ENCODE data around the gene TMEM147. TPM values are rescaled to one million over a fixed set of nuclear protein-coding genes. Genes with fewer than 3 reads are reported as not detected.

Gene TMEM147
- total and polyA plus RNA-seq, 2 of the 13 experiments (the other 11 are each of a cell fraction or from before 2014, with no cell fraction given) = 141 to 176 TPM

DNA sequence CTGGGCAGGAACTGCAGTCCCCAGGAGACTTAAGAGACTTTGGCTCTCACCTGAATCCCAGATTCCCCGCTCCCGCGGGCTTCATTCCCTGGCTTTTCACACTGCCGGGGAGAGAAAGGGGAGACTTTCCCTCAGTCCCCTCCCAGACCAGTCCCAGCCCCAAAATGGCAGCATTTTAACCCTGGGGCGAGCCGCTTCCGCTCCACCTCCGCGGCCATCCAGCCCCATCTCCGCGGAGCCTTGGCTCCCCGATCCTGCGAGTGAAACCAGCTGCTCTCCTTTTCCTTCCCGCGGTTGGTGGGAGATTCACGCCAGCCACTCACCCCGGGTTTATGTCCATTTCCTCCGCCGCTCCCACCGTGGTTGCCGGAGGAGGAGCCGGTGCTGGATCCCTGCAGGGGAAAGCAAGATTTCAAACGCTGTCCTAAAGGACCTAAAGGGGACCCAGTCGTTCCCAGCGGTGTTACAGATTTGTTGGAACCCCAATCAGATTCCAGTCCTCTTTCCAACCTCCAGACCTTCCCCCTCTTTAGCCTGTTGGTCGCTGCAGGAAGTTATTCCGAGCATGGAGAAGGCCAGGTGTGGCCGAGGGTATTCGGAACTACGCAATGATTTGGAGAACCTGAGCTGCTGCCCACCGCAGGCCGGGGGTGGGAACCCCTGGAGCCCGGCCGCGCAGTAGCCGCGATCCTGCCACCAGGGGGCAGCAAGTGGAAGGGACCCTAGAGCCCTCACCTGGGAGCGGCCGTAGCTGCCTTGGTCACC is 35.4 kb upstream of the TMEM147 start (continued):
- TF ChIP-seq MXI1 (IDR thresholded peaks at IDR 0.05; ENCODE audit: borderline replicate concordance, low read depth, low read length) (no peak; the same call in 2 of the 3 replicates), ZBTB7A (CRISPR knock-in tag; IDR thresholded peaks at IDR 0.05) (peak; percentile 63; the same call in 1 of the 2 replicates), MAFG (CRISPR knock-in tag; IDR thresholded peaks at IDR 0.05) (no peak), ZNF567 (CRISPR knock-in tag; IDR thresholded peaks at IDR 0.05; ENCODE audit: borderline replicate concordance) (0 out of 2 replicates have a peak, but pooled peaks have one; percentile 59), RORA (CRISPR knock-in tag; IDR thresholded peaks at IDR 0.05) (no peak), KDM2A (CRISPR knock-in tag; IDR thresholded peaks at IDR 0.05; ENCODE audit: borderline replicate concordance, low read depth) (peak; percentile 92), SIN3B (IDR thresholded peaks at IDR 0.05; ENCODE audit: low read length) (no peak), ZNF761 (CRISPR knock-in tag; conservative IDR thresholded peaks at IDR 0.05) (0 out of 2 replicates have a peak, but pooled peaks have one; percentile 44), YEATS4 (CRISPR knock-in tag; IDR thresholded peaks at IDR 0.05; ENCODE audit: borderline replicate concordance) (0 out of 2 replicates have a peak, but pooled peaks have one; percentile 12), GPN1 (CRISPR knock-in tag; IDR thresholded peaks at IDR 0.05; ENCODE audit: borderline replicate concordance) (no peak), ZFYVE20 (CRISPR knock-in tag; IDR thresholded peaks at IDR 0.05; ENCODE audit: borderline replicate concordance, low read depth) (no peak), ZNF274 (CRISPR knock-in tag; IDR thresholded peaks at IDR 0.05) (peak; percentile 19; the same call in 1 of the 2 replicates), SETDB1 (CRISPR knock-in tag; IDR thresholded peaks at IDR 0.05; ENCODE audit: borderline replicate concordance) (no peak), ZBTB7B (CRISPR knock-in tag; IDR thresholded peaks at IDR 0.05) (peak; percentile 98), HINFP (CRISPR knock-in tag; IDR thresholded peaks at IDR 0.05; ENCODE audit: low read depth) (0 out of 2 replicates have a peak, but pooled peaks have one; percentile 23), ZNF556 (CRISPR knock-in tag; IDR thresholded peaks at IDR 0.05; ENCODE audit: borderline replicate concordance) (0 out of 2 replicates have a peak, but pooled peaks have one; percentile 44), JDP2 (CRISPR knock-in tag; IDR thresholded peaks at IDR 0.05; ENCODE audit: borderline replicate concordance) (no peak)
- TF ChIP-seq, protein P1, sequence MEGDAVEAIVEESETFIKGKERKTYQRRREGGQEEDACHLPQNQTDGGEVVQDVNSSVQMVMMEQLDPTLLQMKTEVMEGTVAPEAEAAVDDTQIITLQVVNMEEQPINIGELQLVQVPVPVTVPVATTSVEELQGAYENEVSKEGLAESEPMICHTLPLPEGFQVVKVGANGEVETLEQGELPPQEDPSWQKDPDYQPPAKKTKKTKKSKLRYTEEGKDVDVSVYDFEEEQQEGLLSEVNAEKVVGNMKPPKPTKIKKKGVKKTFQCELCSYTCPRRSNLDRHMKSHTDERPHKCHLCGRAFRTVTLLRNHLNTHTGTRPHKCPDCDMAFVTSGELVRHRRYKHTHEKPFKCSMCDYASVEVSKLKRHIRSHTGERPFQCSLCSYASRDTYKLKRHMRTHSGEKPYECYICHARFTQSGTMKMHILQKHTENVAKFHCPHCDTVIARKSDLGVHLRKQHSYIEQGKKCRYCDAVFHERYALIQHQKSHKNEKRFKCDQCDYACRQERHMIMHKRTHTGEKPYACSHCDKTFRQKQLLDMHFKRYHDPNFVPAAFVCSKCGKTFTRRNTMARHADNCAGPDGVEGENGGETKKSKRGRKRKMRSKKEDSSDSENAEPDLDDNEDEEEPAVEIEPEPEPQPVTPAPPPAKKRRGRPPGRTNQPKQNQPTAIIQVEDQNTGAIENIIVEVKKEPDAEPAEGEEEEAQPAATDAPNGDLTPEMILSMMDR (CRISPR knock-in tag; IDR thresholded peaks at IDR 0.05) = peak; percentile 97
- TF ChIP-seq, protein P2, sequence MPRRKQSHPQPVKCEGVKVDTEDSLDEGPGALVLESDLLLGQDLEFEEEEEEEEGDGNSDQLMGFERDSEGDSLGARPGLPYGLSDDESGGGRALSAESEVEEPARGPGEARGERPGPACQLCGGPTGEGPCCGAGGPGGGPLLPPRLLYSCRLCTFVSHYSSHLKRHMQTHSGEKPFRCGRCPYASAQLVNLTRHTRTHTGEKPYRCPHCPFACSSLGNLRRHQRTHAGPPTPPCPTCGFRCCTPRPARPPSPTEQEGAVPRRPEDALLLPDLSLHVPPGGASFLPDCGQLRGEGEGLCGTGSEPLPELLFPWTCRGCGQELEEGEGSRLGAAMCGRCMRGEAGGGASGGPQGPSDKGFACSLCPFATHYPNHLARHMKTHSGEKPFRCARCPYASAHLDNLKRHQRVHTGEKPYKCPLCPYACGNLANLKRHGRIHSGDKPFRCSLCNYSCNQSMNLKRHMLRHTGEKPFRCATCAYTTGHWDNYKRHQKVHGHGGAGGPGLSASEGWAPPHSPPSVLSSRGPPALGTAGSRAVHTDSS (CRISPR knock-in tag; conservative IDR thresholded peaks at IDR 0.05) = no peak
- TF ChIP-seq, protein P3, sequence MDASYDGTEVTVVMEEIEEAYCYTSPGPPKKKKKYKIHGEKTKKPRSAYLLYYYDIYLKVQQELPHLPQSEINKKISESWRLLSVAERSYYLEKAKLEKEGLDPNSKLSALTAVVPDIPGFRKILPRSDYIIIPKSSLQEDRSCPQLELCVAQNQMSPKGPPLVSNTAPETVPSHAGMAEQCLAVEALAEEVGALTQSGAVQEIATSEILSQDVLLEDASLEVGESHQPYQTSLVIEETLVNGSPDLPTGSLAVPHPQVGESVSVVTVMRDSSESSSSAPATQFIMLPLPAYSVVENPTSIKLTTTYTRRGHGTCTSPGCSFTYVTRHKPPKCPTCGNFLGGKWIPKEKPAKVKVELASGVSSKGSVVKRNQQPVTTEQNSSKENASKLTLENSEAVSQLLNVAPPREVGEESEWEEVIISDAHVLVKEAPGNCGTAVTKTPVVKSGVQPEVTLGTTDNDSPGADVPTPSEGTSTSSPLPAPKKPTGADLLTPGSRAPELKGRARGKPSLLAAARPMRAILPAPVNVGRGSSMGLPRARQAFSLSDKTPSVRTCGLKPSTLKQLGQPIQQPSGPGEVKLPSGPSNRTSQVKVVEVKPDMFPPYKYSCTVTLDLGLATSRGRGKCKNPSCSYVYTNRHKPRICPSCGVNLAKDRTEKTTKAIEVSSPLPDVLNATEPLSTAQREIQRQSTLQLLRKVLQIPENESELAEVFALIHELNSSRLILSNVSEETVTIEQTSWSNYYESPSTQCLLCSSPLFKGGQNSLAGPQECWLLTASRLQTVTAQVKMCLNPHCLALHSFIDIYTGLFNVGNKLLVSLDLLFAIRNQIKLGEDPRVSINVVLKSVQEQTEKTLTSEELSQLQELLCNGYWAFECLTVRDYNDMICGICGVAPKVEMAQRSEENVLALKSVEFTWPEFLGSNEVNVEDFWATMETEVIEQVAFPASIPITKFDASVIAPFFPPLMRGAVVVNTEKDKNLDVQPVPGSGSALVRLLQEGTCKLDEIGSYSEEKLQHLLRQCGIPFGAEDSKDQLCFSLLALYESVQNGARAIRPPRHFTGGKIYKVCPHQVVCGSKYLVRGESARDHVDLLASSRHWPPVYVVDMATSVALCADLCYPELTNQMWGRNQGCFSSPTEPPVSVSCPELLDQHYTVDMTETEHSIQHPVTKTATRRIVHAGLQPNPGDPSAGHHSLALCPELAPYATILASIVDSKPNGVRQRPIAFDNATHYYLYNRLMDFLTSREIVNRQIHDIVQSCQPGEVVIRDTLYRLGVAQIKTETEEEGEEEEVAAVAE (CRISPR knock-in tag; IDR thresholded peaks at IDR 0.05; ENCODE audit: borderline replicate concordance) = peak; percentile 72

Data from HepG2 (cell line).